Tibial nerve (tissue), 4 donors: ENCODE measurements around the gene ENTPD3.

Experiments used
- CTCF ChIP-seq, 5 experiments: fragments of 200-600 bp in 3 of 5; fragments of 450-650 bp in 2 of 5; sonication (generic) in 3 of 5; IDR thresholded peaks; one replicate each; pipeline ENCODE4 v1.5.1; 2016 to 2019; ENCODE audit warnings: antibody characterized with exemption in 5 of 5, mild to moderate bottlenecking in 3 of 5, moderate library complexity in 2 of 5
- EP300 ChIP-seq, 2 donors: sonication (generic); formaldehyde crosslinking; IDR thresholded peaks; one replicate each; pipeline ENCODE4 v1.6.1; 2017; ENCODE audit warnings: antibody characterized with exemption in 2 of 2, mild to moderate bottlenecking in 1 of 2

DNA sequence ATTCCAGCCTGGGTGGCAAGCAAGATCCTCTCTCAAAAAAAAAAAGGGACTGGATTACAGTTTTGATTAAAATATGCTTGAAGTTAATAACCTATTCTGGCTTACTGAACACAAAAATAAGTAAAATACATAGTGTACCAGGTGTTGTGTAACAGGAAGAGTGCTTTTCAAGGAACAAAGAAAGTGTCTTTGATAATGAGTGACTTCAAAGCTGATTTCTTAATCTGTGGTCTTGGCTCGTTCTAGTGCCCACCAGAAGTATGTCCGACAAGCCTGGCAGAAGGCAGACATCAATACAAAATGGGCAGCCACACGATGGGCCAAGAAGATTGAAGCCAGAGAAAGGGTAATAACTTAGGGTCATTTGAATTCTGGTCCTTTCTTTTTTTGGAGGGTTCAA lies 74.2 kb downstream of the ENTPD3 start:
- TF ChIP-seq CTCF (IDR thresholded peaks at IDR 0.05) (no peak), EP300 (IDR thresholded peaks at IDR 0.05) (no peak)
